Measurements from ENCODE around the gene MTLN. TPM values are rescaled to one million over a fixed set of nuclear protein-coding genes. Genes with fewer than 3 reads are reported as not detected.

MTLN gene
- polyA plus RNA-seq, 1 of the 3 experiments (the other 2 are of a cell fraction) = 45.6 TPM

DNA sequence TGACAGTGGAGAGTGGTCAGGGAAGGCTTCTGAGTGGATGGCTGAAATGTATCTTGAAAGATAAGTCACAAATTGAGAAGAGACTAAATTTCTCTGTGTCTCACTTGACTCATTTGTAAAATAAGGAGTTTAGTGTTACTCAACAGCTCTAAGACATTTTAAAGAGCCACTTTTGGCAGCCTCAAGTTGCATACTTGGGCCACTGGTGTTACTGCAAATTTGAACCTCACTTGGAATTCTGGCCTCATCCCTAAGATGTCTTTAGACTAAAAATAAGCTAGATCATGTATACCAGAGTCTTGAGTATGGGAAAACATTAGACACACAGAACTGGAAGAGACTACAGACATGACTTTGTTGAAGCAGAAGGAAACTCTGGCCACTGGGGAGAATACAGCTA is 4.5 kb upstream of the MTLN start:
- no peaks in the 10 kb centered on the region for H4K20me1 ChIP-seq (ENCODE audit: insufficient read depth)
- TF ChIP-seq CHD2 (IDR thresholded peaks at IDR 0.05; ENCODE audit: low read length, partially characterized antibody) (no peak), TAF1 (IDR thresholded peaks at IDR 0.05; ENCODE audit: borderline replicate concordance, low read depth, low read length) (no peak), SMC3 (IDR thresholded peaks at IDR 0.05; ENCODE audit: low read depth, low read length) (no peak), FOSL2 (IDR thresholded peaks at IDR 0.05; ENCODE audit: borderline replicate concordance, low read depth) (no peak), FOXJ3 (CRISPR knock-in tag; IDR thresholded peaks at IDR 0.05) (no peak), ZBTB33 (IDR thresholded peaks at IDR 0.05; ENCODE audit: borderline replicate concordance, low read depth) (no peak), JUND (IDR thresholded peaks at IDR 0.05) (no peak), POLR2AphosphoS5 (IDR thresholded peaks at IDR 0.05; ENCODE audit: low read depth, low read length) (no peak), SIN3A (IDR thresholded peaks at IDR 0.05; ENCODE audit: borderline replicate concordance, low read depth, low read length) (no peak), FOXM1 (IDR thresholded peaks at IDR 0.05; ENCODE audit: low read depth) (no peak), RXRA (IDR thresholded peaks at IDR 0.05; ENCODE audit: borderline replicate concordance, low read depth) (no peak), RFX5 (IDR thresholded peaks at IDR 0.05; ENCODE audit: low read length) (no peak), YY1 (IDR thresholded peaks at IDR 0.05; ENCODE audit: low read depth) (no peak), TCF12 (IDR thresholded peaks at IDR 0.05) (no peak), PBX3 (IDR thresholded peaks at IDR 0.05) (no peak), TEAD4 (IDR thresholded peaks at IDR 0.05; ENCODE audit: borderline replicate concordance, insufficient read depth) (no peak), EZH2phosphoT487 (IDR thresholded peaks at IDR 0.05; ENCODE audit: borderline replicate concordance, low read depth) (no peak), GABPA (IDR thresholded peaks at IDR 0.05; ENCODE audit: low read depth) (no peak)
- TF ChIP-seq, protein P1, sequence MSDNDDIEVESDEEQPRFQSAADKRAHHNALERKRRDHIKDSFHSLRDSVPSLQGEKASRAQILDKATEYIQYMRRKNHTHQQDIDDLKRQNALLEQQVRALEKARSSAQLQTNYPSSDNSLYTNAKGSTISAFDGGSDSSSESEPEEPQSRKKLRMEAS (IDR thresholded peaks at IDR 0.05; ENCODE audit: low read depth) = no peak
- TF ChIP-seq, protein P2, sequence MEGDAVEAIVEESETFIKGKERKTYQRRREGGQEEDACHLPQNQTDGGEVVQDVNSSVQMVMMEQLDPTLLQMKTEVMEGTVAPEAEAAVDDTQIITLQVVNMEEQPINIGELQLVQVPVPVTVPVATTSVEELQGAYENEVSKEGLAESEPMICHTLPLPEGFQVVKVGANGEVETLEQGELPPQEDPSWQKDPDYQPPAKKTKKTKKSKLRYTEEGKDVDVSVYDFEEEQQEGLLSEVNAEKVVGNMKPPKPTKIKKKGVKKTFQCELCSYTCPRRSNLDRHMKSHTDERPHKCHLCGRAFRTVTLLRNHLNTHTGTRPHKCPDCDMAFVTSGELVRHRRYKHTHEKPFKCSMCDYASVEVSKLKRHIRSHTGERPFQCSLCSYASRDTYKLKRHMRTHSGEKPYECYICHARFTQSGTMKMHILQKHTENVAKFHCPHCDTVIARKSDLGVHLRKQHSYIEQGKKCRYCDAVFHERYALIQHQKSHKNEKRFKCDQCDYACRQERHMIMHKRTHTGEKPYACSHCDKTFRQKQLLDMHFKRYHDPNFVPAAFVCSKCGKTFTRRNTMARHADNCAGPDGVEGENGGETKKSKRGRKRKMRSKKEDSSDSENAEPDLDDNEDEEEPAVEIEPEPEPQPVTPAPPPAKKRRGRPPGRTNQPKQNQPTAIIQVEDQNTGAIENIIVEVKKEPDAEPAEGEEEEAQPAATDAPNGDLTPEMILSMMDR (IDR thresholded peaks at IDR 0.05) = no peak
- H2AFZ ChIP-seq (ENCODE audit: low read depth) = no peak overlapping the region
- no peaks in the 10 kb centered on the region for H3K4me1 ChIP-seq (ENCODE audit: control insufficient read depth in 1 of 2, insufficient read depth in 2 of 2, low read depth in 1 of 2, low read length in 1 of 2)
- no peaks in the 10 kb centered on the region for H3K9me2 ChIP-seq
- H3K27ac ChIP-seq (ENCODE audit: low read depth in 2 of 2, low read length in 1 of 2) = no peak overlapping the region
- H3K36me3 ChIP-seq (replicated peaks in 1 of 2; ENCODE audit: control insufficient read depth in 1 of 2, insufficient read depth in 2 of 2, low read length in 1 of 2) = no peaks in the 10 kb centered on the region
- ChIA-PET POLR2A (no interaction called here), CTCF (interaction anchor here (1.4 kb wide), 1 partner anchor 60 kb away, joined by 4 read pairs; no protein-coding TSS in a partner anchor)
- no peaks in the 10 kb centered on the region; the same call in 1 of the 2 replicates for H3K27me3 ChIP-seq (ENCODE audit: insufficient read depth)
- peaks cover 11% of the 10 kb centered on the region; the same call in 1 of the 2 replicates for H3K79me2 ChIP-seq (ENCODE audit: insufficient read depth)
- H3K4me2 ChIP-seq = no peak overlapping the region
- no peak overlapping the region for H3K4me3 ChIP-seq (ENCODE audit: low read depth in 2 of 2, low read length in 1 of 2)
- no peak for DNase-seq
- H3K9ac ChIP-seq = no peak overlapping the region
- H3F3A ChIP-seq (replicated peaks; ENCODE audit: insufficient read depth) = no peaks in the 10 kb centered on the region
- H3K9me3 ChIP-seq = no peaks in the 10 kb centered on the region

All from SK-N-SH (cell line).